ENCODE data around the gene EIF6.

EIF6 gene

GRCh38 chr20:35277127-35277526 is 7.4 kb downstream of the EIF6 start:
- no peak for TF ChIP-seq CTCF (IDR thresholded peaks at IDR 0.05; ENCODE audit: low read depth, low read length)
- H3K4me3 ChIP-seq (ENCODE audit: low read depth, low read length): peak overlapping the region; percentile 76

GRCh38 chr20:35276408-35276807 is 8.2 kb downstream of the EIF6 start:
- H3K4me3 ChIP-seq (ENCODE audit: low read depth, low read length): peak overlapping the region; percentile 76
- TF ChIP-seq CTCF (IDR thresholded peaks at IDR 0.05; ENCODE audit: low read depth, low read length): no peak

GRCh38 chr20:35275741-35276251 is 8.8 kb downstream of the EIF6 start:
- no peak overlapping the region for H3K4me3 ChIP-seq (ENCODE audit: low read depth, low read length)
- no peak for TF ChIP-seq CTCF (IDR thresholded peaks at IDR 0.05; ENCODE audit: low read depth, low read length)

GRCh38 chr20:35274172-35275092 is 10.1 kb downstream of the EIF6 start:
- H3K4me3 ChIP-seq (ENCODE audit: low read depth, low read length): no peak overlapping the region
- TF ChIP-seq CTCF (IDR thresholded peaks at IDR 0.05; ENCODE audit: low read depth, low read length): no peak

- H3K4me3 ChIP-seq (ENCODE audit: low read depth, low read length): no peak overlapping the region
- TF ChIP-seq CTCF (IDR thresholded peaks at IDR 0.05; ENCODE audit: low read depth, low read length): no peak
Observed at GRCh38 chr20:35273449-35274171, 11.0 kb downstream of the EIF6 start.

GRCh38 chr20:35271904-35272303 is 12.7 kb downstream of the EIF6 start:
- no peak for TF ChIP-seq CTCF (IDR thresholded peaks at IDR 0.05; ENCODE audit: low read depth, low read length)
- no peak overlapping the region for H3K4me3 ChIP-seq (ENCODE audit: low read depth, low read length)

Data from WI38 (cell line).